Endothelial cell of umbilical vein (primary cell): ENCODE results near the gene AACS. TPM values are rescaled to one million over a fixed set of nuclear protein-coding genes. Genes with fewer than 3 reads are reported as not detected.

Experiments used
- BruUV-seq: library from RNA; stranded (reverse); fragments of 400-500 nt; replicated peaks from 2 replicates; lab custom pipeline; 2021; lab: Mats Ljungman, UMichigan
- CTCF ChIA-PET: fragments of 300-600, 350-600 bp; sonication (Branson Sonifier 250); formaldehyde crosslinking; loops from one replicate; lab custom pipeline; 2021; ENCODE audit warnings: antibody characterized with exemption, inconsistent platforms; lab: Charles Lee
- POLR2A ChIA-PET: fragments of 300-600, 350-600 bp; sonication (Branson Sonifier 250); formaldehyde crosslinking; loops from one replicate; lab custom pipeline; 2021; ENCODE audit warnings: antibody characterized with exemption, inconsistent platforms; lab: Charles Lee
- DNase-seq: peaks from one replicate; pipeline ENCODE4 v3.0.0-alpha.2; 2011; ENCODE audit warnings: low read depth, low spot score
- FAIRE-seq: peaks from 2 replicates; lab custom pipeline; 2011; peaks lifted over from hg19 to GRCh38; lab: Jason Lieb, UNC
- H2AFZ ChIP-seq: 2 replicates; pipeline ENCODE4 v1.6.0; 2012; ENCODE audit warnings: low read depth, low read length, control low read depth, inconsistent platforms
- H3K27ac ChIP-seq: 2 replicates; pipeline ENCODE4 v1.5.1; 2011; ENCODE audit warnings: low read depth, mild to moderate bottlenecking, control low read depth, low read length, moderate library complexity; ENCODE audit not compliant: insufficient read depth
- H3K27me3 ChIP-seq, 2 experiments: 2 replicates each; pipeline versions ENCODE4 v1.6.0 to v1.6.1; 2011; ENCODE audit warnings: low read length in 2 of 2, mixed read lengths in 1 of 2; ENCODE audit not compliant: control insufficient read depth in 2 of 2, insufficient read depth in 2 of 2
- H3K36me3 ChIP-seq, 2 experiments: 2 replicates in 1 of 2; 3 replicates in 1 of 2; pipeline ENCODE4 v1.5.1; 2011; ENCODE audit warnings: low read length in 2 of 2, mild to moderate bottlenecking in 1 of 2, moderate library complexity in 1 of 2; ENCODE audit not compliant: control insufficient read depth in 2 of 2, insufficient read depth in 2 of 2; ENCODE audit errors: extremely low read depth in 1 of 2
- H3K4me1 ChIP-seq: 3 replicates; pipeline ENCODE4 v1.5.1; 2011; ENCODE audit warnings: mild to moderate bottlenecking, low read length; ENCODE audit not compliant: control insufficient read depth, insufficient read depth; ENCODE audit errors: extremely low read depth
- H3K4me2 ChIP-seq: 2 replicates; pipeline ENCODE4 v1.6.1; 2011; ENCODE audit warnings: low read length, control low read depth, mixed read lengths; ENCODE audit not compliant: insufficient read depth
- H3K4me3 ChIP-seq, 3 experiments: fragments of 200-600 bp in 1 of 3; sonication (generic), shearing (Covaris generic) in 1 of 3; replicated peaks in 1 of 3; 2 replicates each; pipeline ENCODE4 v1.5.1; 2011 to 2016; ENCODE audit warnings: control low read depth in 3 of 3, low read length in 3 of 3, mild to moderate bottlenecking in 2 of 3, inconsistent platforms in 1 of 3, low read depth in 1 of 3, moderate library complexity in 1 of 3; ENCODE audit not compliant: insufficient read depth in 1 of 3
- H3K79me2 ChIP-seq: 2 replicates; pipeline ENCODE4 v1.6.0; 2012; ENCODE audit warnings: low read length, inconsistent platforms; ENCODE audit not compliant: control insufficient read depth, insufficient read depth
- H3K9ac ChIP-seq: replicated peaks from 2 replicates; pipeline ENCODE3; 2011; ENCODE audit warnings: low read length, control low read depth; ENCODE audit not compliant: insufficient read depth; ENCODE audit errors: extremely low read depth
- H3K9me1 ChIP-seq: replicated peaks from 3 replicates; pipeline ENCODE4 v1.6.0; 2011; ENCODE audit warnings: mild to moderate bottlenecking, low read length; ENCODE audit not compliant: control insufficient read depth, insufficient read depth; ENCODE audit errors: extremely low read depth
- H3K9me3 ChIP-seq: replicated peaks from 2 replicates; pipeline ENCODE4 v1.5.1; 2012; ENCODE audit warnings: low read length, inconsistent platforms; ENCODE audit not compliant: control insufficient read depth, insufficient read depth
- H4K20me1 ChIP-seq: replicated peaks from 2 replicates; pipeline ENCODE3; 2011; ENCODE audit warnings: mild to moderate bottlenecking, low read length; ENCODE audit not compliant: control insufficient read depth, insufficient read depth; ENCODE audit errors: extremely low read depth
- EZH2 ChIP-seq: IDR thresholded peaks from 2 replicates; pipeline ENCODE4 v1.6.1; 2012; ENCODE audit warnings: borderline replicate concordance, low read depth, mild to moderate bottlenecking, moderate library complexity, low read length, inconsistent platforms; ENCODE audit not compliant: severe bottlenecking
- FOS ChIP-seq: IDR thresholded peaks from 2 replicates; pipeline ENCODE4 v1.6.1; 2011; ENCODE audit warnings: mild to moderate bottlenecking, low read length, moderate library complexity, borderline replicate concordance; ENCODE audit not compliant: insufficient read depth
- GATA2 ChIP-seq: IDR thresholded peaks from 2 replicates; pipeline ENCODE4 v1.7.0; 2011; ENCODE audit warnings: low read depth, mild to moderate bottlenecking, moderate library complexity, mixed read lengths, low read length; ENCODE audit not compliant: insufficient read length, insufficient read depth
- JUN ChIP-seq: IDR thresholded peaks from 2 replicates; pipeline ENCODE4 v1.6.1; 2011; ENCODE audit warnings: borderline replicate concordance, low read depth; ENCODE audit not compliant: insufficient read length, insufficient read depth
- MYC ChIP-seq: IDR thresholded peaks from one replicate; pipeline ENCODE4 v1.6.1; 2011; ENCODE audit warnings: mild to moderate bottlenecking, low read depth, low read length
- POLR2A ChIP-seq: IDR thresholded peaks from 2 replicates; pipeline ENCODE4 v1.6.1; 2012; ENCODE audit warnings: low read depth, mild to moderate bottlenecking, control low read depth, low read length
- POLR2AphosphoS5 ChIP-seq: IDR thresholded peaks from 2 replicates; pipeline ENCODE4 v1.6.1; 2012; ENCODE audit warnings: low read depth, mild to moderate bottlenecking, control low read depth, low read length, moderate library complexity; ENCODE audit not compliant: insufficient read depth
- dilution Hi-C: fragments of 300-500 bp; cut with MboI; formaldehyde crosslinking; loops from one replicate; pipeline ENCODE4 v1.15.0; 2019; ENCODE audit warnings: low sequenced_read_pairs; ENCODE audit not compliant: extremely low pct_ligation_motif_present
- intact Hi-C: fragments of 100-400 bp; cut with micrococcal nuclease; formaldehyde crosslinking; loops from one replicate; pipeline ENCODE4 v1.10.0; 2022
- polyA plus RNA-seq, 4 experiments: library from polyadenylated mRNA; depleted of rRNA in 3 of 4; stranded (reverse) in 3 of 4; unstranded in 1 of 4; fragments of >200 nt; gene quantifications; 2 replicates each; pipeline versions ENCODE4 v1.2.1 to v1.2.3, GENCODE V29; 2011 to 2012; ENCODE audit warnings: missing spikeins in 1 of 4
- total RNA-seq: library from RNA; stranded (reverse); gene quantifications from 2 replicates; pipeline ENCODE4 v1.2.3, GENCODE V29; 2021
- TF ChIP-seq, protein P1 (sequence below), 2 donors: IDR thresholded peaks; 1 replicate in 1 of 2; 2 replicates in 1 of 2; pipeline ENCODE4 v1.5.1; 2011; ENCODE audit warnings: low read length in 2 of 2, mild to moderate bottlenecking in 2 of 2, moderate library complexity in 2 of 2, control low read depth in 1 of 2, inconsistent platforms in 1 of 2, low read depth in 1 of 2; ENCODE audit not compliant: insufficient read depth in 1 of 2; ENCODE audit errors: extremely low read depth in 1 of 2
- TF ChIP-seq, protein P2 (sequence below): IDR thresholded peaks from 2 replicates; pipeline ENCODE4 v1.6.1; 2011; ENCODE audit not compliant: insufficient read depth, insufficient read length

AACS gene
- total and polyA plus RNA-seq, 2 donors (not counting 3 experiments of a cell fraction or from before 2014, with no cell fraction given) = 34.7 to 40.3 TPM

DNA sequence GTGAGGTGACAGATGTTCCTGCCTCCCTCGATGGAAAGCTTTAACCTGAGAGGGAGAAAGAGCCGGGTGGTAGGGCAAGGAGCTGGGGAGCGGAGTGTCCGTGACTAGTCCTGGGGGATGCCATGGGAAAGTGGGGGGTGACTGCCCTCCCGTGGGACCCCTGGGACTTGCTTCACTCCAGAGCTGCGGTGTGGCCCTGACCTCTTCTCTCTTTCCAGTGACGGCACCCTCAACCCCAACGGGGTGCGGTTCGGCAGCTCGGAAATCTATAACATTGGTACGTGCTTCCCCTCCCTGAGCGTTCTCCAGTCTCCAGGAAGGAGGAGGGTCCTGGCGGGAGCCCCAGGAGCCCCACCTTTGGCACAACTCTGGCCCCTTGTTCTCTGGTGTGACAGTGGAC lies 69.3 kb downstream of the AACS start:
- FAIRE-seq (no peak), DNase-seq (no peak)
- Histone ChIP-seq H3K4me2 (no peak overlapping the region), H4K20me1 (no peaks in the 10 kb centered on the region), H3K27ac (no peak overlapping the region), H2AFZ (no peak overlapping the region), H3K36me3 (peaks cover 0 to 4% of the 10 kb centered on the region in 2 experiments), H3K9ac (no peak overlapping the region), H3K9me3 (no peaks in the 10 kb centered on the region), H3K27me3 (no peaks in the 10 kb centered on the region), H3K79me2 (no peaks in the 10 kb centered on the region), H3K4me1 (no peaks in the 10 kb centered on the region), H3K4me3 (no peak overlapping the region), H3K9me1 (no peaks in the 10 kb centered on the region)
- POLR2A ChIA-PET = no interaction called here
- intact Hi-C loops (no loop called here), dilution Hi-C loops (no loop called here)
- CTCF ChIA-PET = no interaction called here
- TF ChIP-seq, protein P1, sequence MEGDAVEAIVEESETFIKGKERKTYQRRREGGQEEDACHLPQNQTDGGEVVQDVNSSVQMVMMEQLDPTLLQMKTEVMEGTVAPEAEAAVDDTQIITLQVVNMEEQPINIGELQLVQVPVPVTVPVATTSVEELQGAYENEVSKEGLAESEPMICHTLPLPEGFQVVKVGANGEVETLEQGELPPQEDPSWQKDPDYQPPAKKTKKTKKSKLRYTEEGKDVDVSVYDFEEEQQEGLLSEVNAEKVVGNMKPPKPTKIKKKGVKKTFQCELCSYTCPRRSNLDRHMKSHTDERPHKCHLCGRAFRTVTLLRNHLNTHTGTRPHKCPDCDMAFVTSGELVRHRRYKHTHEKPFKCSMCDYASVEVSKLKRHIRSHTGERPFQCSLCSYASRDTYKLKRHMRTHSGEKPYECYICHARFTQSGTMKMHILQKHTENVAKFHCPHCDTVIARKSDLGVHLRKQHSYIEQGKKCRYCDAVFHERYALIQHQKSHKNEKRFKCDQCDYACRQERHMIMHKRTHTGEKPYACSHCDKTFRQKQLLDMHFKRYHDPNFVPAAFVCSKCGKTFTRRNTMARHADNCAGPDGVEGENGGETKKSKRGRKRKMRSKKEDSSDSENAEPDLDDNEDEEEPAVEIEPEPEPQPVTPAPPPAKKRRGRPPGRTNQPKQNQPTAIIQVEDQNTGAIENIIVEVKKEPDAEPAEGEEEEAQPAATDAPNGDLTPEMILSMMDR (IDR thresholded peaks at IDR 0.05; ENCODE audit: extremely low read depth in 1 of 2, insufficient read depth in 1 of 2, low read depth in 1 of 2, low read length in 2 of 2) = no peak
- TF ChIP-seq, protein P2, sequence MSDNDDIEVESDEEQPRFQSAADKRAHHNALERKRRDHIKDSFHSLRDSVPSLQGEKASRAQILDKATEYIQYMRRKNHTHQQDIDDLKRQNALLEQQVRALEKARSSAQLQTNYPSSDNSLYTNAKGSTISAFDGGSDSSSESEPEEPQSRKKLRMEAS = no peak
- TF ChIP-seq JUN (no peak), EZH2 (no peak), POLR2AphosphoS5 (no peak), POLR2A (no peak), FOS (no peak), MYC (no peak), GATA2 (no peak)
- BruUV-seq = no TSS peak
